Measurements from ENCODE around the gene POLD3.

The POLD3 gene

GRCh38 chr11:74575999-74576398 is 16.4 kb upstream of the POLD3 start:
- no peak for TF ChIP-seq CTCF (IDR thresholded peaks at IDR 0.05)

GRCh38 chr11:74577181-74577580 is 15.2 kb upstream of the POLD3 start:
- no peak for TF ChIP-seq CTCF (IDR thresholded peaks at IDR 0.05)

- no peak for TF ChIP-seq CTCF (IDR thresholded peaks at IDR 0.05)
Measured at GRCh38 chr11:74577624-74578396, 14.6 kb upstream of the POLD3 start.

DNA sequence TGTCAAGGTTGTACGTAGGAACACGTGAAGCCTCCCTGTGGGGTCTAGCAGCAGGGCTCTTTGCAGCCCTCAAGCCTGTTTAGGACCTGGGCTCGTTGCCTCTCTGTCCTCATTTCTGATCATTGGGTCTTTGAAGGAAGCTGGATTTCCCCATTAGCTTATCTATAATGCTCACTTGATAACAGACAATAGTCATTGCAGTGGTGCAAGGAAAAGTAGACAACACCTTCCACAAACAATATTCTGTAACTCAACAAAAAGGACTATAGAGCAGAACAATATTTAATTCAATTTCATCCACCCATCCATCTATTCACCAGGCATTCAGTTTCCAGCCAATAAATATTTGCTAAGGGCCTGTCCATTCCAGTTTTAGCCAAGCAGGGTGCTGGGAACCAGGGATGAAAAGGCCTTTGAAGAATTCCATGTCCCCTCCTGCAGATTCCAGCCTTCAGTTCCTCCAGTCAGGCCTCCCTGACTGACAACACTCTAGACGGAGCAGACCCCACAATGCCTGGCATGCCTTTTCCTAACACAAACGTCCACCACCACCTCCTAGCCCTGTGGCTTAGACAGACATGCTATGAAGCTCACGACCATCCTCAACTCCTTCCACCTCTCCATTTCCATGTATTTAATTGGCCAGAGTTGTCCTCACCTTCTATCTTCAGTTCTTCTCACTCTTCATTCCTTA is 12.7 kb upstream of the POLD3 start:
- TF ChIP-seq CTCF (IDR thresholded peaks at IDR 0.05), result no peak

- TF ChIP-seq CTCF (IDR thresholded peaks at IDR 0.05), result no peak
Measured at GRCh38 chr11:74581954-74582547, 10.3 kb upstream of the POLD3 start.

DNA sequence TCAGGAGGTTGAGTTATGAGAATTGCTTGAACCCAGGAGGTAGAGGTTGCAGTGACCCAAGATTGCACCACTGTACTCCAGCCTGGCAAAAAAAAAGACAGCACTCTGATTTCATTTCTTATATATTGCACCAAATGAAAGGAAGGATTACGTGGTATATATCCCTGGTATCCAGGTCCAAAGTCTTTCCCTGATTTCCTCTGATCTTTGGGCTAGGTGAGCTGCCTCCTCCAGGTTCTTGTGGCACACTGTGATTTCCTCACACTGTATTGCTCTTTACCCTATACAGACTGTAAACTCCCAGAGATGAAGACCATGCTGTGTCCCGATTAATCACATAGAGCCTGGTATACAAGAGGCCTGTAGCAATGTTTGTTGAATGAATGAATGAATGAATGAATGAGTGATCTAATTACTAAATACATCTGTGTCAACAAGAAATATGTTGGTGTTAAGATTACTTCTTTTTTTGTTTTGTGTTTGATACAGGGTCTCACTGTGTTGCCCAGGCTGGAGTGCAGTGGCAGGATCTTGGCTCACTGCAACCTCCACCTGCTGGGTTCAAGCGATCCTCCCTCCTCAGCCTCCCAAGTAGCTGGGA is 9.3 kb upstream of the POLD3 start:
- no peak for TF ChIP-seq CTCF (IDR thresholded peaks at IDR 0.05)

DNA sequence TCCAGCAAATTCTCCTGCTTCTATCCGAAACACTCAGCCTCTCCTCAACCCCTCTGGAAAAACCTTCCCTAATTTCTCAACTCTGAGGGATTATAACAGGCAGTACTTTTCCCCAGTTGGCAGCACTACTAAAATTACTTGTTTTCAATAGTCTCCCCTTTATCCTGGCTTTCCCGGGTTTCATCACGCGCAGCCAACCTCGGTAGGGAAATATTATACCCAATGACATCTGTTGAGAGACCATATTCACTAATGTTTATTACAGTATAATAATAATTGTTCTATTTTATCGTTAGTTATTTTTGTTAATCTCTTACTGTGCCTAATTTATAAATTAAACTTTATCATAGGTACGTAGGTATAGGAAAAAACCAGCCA is 330 bp upstream of the POLD3 start:
- TF ChIP-seq CTCF (IDR thresholded peaks at IDR 0.05), result no peak

Data from LNCAP (cell line).